ENCODE results near the gene PIP4K2B. TPM values are rescaled to one million over a fixed set of nuclear protein-coding genes. Genes with fewer than 3 reads are reported as not detected.

The PIP4K2B gene
- total RNA-seq, 1 experiment from 2014 or later = 47.4 TPM

DNA sequence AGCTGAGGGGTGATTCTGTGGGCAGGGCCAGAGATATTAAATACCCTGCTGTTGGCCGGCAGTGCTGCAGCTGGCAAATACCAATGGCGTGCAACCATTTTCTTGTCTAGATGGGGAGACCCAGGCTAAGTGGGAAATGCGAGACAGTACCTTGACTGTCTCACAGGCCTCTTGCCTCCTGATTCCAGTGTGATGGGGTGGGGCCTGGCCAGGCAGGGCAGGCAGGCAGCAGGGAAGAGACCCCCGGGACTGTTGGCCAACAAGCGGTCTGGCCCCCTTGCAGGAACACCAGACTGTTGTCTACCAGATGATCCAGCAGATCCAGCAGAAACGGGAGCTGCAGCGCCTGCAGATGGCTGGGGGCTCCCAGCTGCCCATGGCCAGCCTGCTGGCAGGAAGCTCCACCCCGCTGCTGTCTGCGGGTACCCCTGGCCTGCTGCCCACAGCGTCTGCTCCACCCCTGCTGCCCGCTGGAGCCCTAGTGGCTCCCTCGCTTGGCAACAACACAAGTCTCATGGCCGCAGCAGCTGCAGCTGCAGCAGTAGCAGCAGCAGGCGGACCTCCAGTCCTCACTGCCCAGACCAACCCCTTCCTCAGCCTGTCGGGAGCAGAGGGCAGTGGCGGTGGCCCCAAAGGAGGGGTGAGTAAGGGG is 74.9 kb downstream of the PIP4K2B start:
- H3F3A ChIP-seq (ENCODE audit: insufficient read depth, low read depth) = peaks cover 34% of the 10 kb centered on the region; the same call in 1 of the 2 replicates
- CTCF ChIA-PET = no interaction called here
- no peaks in the 10 kb centered on the region for H3K27me3 ChIP-seq (ENCODE audit: insufficient read depth, low read depth)
- H2AFZ ChIP-seq = no peak overlapping the region
- H3K9me2 ChIP-seq (ENCODE audit: insufficient read depth) = no peaks in the 10 kb centered on the region
- BruUV-seq (replicated peaks) = no TSS peak
- H4K20me1 ChIP-seq (ENCODE audit: insufficient read depth) = no peaks in the 10 kb centered on the region; the same call in 1 of the 2 replicates
- TF ChIP-seq, protein P1, sequence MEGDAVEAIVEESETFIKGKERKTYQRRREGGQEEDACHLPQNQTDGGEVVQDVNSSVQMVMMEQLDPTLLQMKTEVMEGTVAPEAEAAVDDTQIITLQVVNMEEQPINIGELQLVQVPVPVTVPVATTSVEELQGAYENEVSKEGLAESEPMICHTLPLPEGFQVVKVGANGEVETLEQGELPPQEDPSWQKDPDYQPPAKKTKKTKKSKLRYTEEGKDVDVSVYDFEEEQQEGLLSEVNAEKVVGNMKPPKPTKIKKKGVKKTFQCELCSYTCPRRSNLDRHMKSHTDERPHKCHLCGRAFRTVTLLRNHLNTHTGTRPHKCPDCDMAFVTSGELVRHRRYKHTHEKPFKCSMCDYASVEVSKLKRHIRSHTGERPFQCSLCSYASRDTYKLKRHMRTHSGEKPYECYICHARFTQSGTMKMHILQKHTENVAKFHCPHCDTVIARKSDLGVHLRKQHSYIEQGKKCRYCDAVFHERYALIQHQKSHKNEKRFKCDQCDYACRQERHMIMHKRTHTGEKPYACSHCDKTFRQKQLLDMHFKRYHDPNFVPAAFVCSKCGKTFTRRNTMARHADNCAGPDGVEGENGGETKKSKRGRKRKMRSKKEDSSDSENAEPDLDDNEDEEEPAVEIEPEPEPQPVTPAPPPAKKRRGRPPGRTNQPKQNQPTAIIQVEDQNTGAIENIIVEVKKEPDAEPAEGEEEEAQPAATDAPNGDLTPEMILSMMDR (conservative IDR thresholded peaks at IDR 0.05) = no peak
- TF ChIP-seq EZH2 (IDR thresholded peaks at IDR 0.05; ENCODE audit: low read depth) = no peak
- H3K36me3 ChIP-seq (ENCODE audit: low read depth) = peaks cover 6% of the 10 kb centered on the region; the same call in 1 of the 2 replicates
- H3K9me3 ChIP-seq (ENCODE audit: insufficient read depth, low read depth) = no peaks in the 10 kb centered on the region
- H3K4me2 ChIP-seq = no peak overlapping the region
- H3K4me3 ChIP-seq = no peak overlapping the region
- POLR2A ChIA-PET (ENCODE audit: unreplicated experiment) = no interaction called here
- H3K27ac ChIP-seq = no peak overlapping the region
- H3K4me1 ChIP-seq (replicated peaks; ENCODE audit: insufficient read depth) = no peaks in the 10 kb centered on the region
- H3K79me2 ChIP-seq (ENCODE audit: low read depth) = no peaks in the 10 kb centered on the region
- intact Hi-C loops (cut with micrococcal nuclease; ENCODE audit: unreplicated experiment) = no loop called here
- no peak for DNase-seq

DNA sequence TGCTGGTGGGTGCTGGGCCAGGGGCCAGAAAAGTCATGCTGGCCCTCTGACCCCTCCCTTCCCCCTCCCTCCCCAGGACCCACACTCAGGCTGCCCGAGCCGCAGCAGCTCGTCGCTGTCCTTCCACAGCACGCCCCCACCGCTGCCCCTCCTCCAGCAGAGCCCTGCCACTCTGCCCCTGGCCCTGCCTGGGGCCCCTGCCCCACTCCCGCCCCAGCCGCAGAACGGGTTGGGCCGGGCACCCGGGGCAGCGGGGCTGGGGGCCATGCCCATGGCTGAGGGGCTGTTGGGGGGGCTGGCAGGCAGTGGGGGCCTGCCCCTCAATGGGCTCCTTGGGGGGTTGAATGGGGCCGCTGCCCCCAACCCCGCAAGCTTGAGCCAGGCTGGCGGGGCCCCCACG is 77.6 kb downstream of the PIP4K2B start:
- Histone ChIP-seq H3K36me3 (ENCODE audit: low read depth) (peaks cover 11% of the 10 kb centered on the region; the same call in 1 of the 2 replicates), H3K27ac (no peak overlapping the region), H4K20me1 (ENCODE audit: insufficient read depth) (no peaks in the 10 kb centered on the region; the same call in 1 of the 2 replicates), H3F3A (ENCODE audit: insufficient read depth, low read depth) (peaks cover 20% of the 10 kb centered on the region; the same call in 1 of the 2 replicates), H3K4me1 (replicated peaks; ENCODE audit: insufficient read depth) (no peaks in the 10 kb centered on the region), H3K9me3 (ENCODE audit: insufficient read depth, low read depth) (no peaks in the 10 kb centered on the region), H3K4me2 (no peak overlapping the region), H3K9me2 (ENCODE audit: insufficient read depth) (no peaks in the 10 kb centered on the region), H3K27me3 (ENCODE audit: insufficient read depth, low read depth) (no peaks in the 10 kb centered on the region), H3K4me3 (no peak overlapping the region), H2AFZ (no peak overlapping the region), H3K79me2 (ENCODE audit: low read depth) (no peaks in the 10 kb centered on the region)
- ChIA-PET CTCF (no interaction called here), POLR2A (ENCODE audit: unreplicated experiment) (no interaction called here)
- TF ChIP-seq, protein P1 (conservative IDR thresholded peaks at IDR 0.05) = no peak
- TF ChIP-seq EZH2 (IDR thresholded peaks at IDR 0.05; ENCODE audit: low read depth) = no peak
- no peak for DNase-seq
- no TSS peak for BruUV-seq (replicated peaks)
- intact Hi-C loops (cut with micrococcal nuclease; ENCODE audit: unreplicated experiment) = no loop called here

DNA sequence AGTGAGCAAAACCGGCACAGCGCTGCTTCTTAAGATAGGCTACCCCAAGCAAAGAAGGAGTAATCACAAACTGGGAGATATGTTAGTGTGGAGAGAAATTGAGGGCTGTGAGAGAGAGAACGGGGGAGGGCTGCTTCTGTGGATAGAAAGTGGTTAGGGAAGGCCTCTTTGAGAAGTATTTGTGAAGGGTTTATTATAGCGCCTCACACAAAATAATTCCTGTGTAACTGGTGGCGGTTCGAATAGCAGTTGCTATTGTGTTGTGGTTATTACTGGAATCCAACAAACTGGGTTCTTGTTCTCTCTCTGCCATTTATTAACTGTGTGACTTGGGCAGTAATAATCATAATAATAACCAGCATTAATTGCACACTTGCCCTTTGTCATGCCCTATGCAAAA is 78.4 kb downstream of the PIP4K2B start:
- TF ChIP-seq EZH2 (IDR thresholded peaks at IDR 0.05; ENCODE audit: low read depth) = no peak
- TF ChIP-seq, protein P1 (conservative IDR thresholded peaks at IDR 0.05) = no peak
- Histone ChIP-seq H3K4me3 (no peak overlapping the region), H3K27me3 (ENCODE audit: insufficient read depth, low read depth) (no peaks in the 10 kb centered on the region), H2AFZ (no peak overlapping the region), H3K27ac (no peak overlapping the region), H3K9me2 (ENCODE audit: insufficient read depth) (no peaks in the 10 kb centered on the region), H3F3A (ENCODE audit: insufficient read depth, low read depth) (peaks cover 22% of the 10 kb centered on the region; the same call in 1 of the 2 replicates), H3K9me3 (ENCODE audit: insufficient read depth, low read depth) (no peaks in the 10 kb centered on the region), H3K4me1 (replicated peaks; ENCODE audit: insufficient read depth) (no peaks in the 10 kb centered on the region), H3K79me2 (ENCODE audit: low read depth) (no peaks in the 10 kb centered on the region), H3K4me2 (no peak overlapping the region), H3K36me3 (ENCODE audit: low read depth) (peaks cover 11% of the 10 kb centered on the region; the same call in 1 of the 2 replicates), H4K20me1 (ENCODE audit: insufficient read depth) (no peaks in the 10 kb centered on the region; the same call in 1 of the 2 replicates)
- no TSS peak for BruUV-seq (replicated peaks)
- DNase-seq = no peak
- CTCF ChIA-PET = interaction anchor here (0.6 kb wide), 1 partner anchor 10 kb away, joined by 3 read pairs; no protein-coding TSS in a partner anchor
- POLR2A ChIA-PET (ENCODE audit: unreplicated experiment) = no interaction called here
- intact Hi-C loops (cut with micrococcal nuclease; ENCODE audit: unreplicated experiment) = no loop called here
